ENCODE results near the gene MYO1F. TPM values are rescaled to one million over a fixed set of nuclear protein-coding genes. Genes with fewer than 3 reads are reported as not detected.

The MYO1F gene
- total and polyA plus RNA-seq, 2 donors (not counting 1 experiment from before 2014, with no cell fraction given) = 76.3 to 126 TPM

DNA sequence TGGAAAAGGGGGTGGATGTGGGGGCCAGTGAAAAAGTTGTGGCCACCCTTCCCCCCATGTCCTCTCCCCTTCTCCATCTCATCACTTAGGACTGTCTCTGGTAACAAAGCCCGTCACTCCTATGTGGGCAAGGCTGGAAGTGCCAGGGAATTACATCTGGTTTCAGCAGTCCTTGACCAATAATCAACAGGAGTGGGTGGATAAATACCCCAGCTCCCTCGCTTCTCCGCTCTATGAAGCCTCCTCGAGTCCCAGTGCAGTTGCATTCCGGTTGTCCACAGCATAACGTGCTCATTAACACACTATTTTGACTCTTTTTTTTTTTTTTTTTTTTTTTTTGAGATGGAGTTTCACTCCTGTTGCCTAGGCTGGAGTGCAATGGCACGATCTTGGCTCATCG, 31.5 kb downstream of the MYO1F start:
- TF ChIP-seq, protein P1, sequence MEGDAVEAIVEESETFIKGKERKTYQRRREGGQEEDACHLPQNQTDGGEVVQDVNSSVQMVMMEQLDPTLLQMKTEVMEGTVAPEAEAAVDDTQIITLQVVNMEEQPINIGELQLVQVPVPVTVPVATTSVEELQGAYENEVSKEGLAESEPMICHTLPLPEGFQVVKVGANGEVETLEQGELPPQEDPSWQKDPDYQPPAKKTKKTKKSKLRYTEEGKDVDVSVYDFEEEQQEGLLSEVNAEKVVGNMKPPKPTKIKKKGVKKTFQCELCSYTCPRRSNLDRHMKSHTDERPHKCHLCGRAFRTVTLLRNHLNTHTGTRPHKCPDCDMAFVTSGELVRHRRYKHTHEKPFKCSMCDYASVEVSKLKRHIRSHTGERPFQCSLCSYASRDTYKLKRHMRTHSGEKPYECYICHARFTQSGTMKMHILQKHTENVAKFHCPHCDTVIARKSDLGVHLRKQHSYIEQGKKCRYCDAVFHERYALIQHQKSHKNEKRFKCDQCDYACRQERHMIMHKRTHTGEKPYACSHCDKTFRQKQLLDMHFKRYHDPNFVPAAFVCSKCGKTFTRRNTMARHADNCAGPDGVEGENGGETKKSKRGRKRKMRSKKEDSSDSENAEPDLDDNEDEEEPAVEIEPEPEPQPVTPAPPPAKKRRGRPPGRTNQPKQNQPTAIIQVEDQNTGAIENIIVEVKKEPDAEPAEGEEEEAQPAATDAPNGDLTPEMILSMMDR (IDR thresholded peaks at IDR 0.05) = no peak
- TF ChIP-seq EZH2 (IDR thresholded peaks at IDR 0.05; ENCODE audit: borderline replicate concordance, insufficient read depth, low read depth, low read length, poor library complexity, severe bottlenecking) = no peak
- Histone ChIP-seq H3K4me1 (ENCODE audit: control insufficient read depth in 2 of 2, insufficient read depth in 2 of 2, low read length in 2 of 2) (no peaks in the 10 kb centered on the region), H3K27me3 (replicated peaks in 1 of 4; ENCODE audit: control extremely low read depth in 1 of 4, control insufficient read depth in 3 of 4, insufficient read depth in 4 of 4, low read length in 3 of 4) (no peaks in the 10 kb centered on the region), H3K9ac (ENCODE audit: low read length) (no peak overlapping the region), H3K27ac (ENCODE audit: low read length in 2 of 2) (no peak overlapping the region), H3K9me3 (ENCODE audit: control extremely low read depth in 1 of 3, control insufficient read depth in 2 of 3, insufficient read depth in 1 of 3, low read length in 2 of 3) (no peaks in the 10 kb centered on the region), H3K4me2 (replicated peaks; ENCODE audit: low read depth, low read length, poor library complexity, severe bottlenecking) (no peak overlapping the region), H3K79me2 (ENCODE audit: control insufficient read depth, insufficient read depth, low read length) (no peaks in the 10 kb centered on the region), H4K20me1 (ENCODE audit: control insufficient read depth, insufficient read depth, low read length, poor library complexity, severe bottlenecking) (no peaks in the 10 kb centered on the region), H3K36me3 (replicated peaks in 1 of 2; ENCODE audit: control extremely low read depth in 1 of 2, control insufficient read depth in 1 of 2, extremely low read depth in 1 of 2, insufficient read depth in 2 of 2, low read length in 1 of 2) (peaks cover 2 to 16% of the 10 kb centered on the region in 2 experiments), H2AFZ (ENCODE audit: insufficient read depth, low read depth, low read length, poor library complexity, severe bottlenecking) (no peak overlapping the region), H3K4me3 (ENCODE audit: control extremely low read depth in 1 of 5, extremely low read depth in 1 of 5, insufficient read depth in 1 of 5, low read depth in 2 of 5, low read length in 4 of 5) (no peak overlapping the region)
- H3K27ac Mint-ChIP-seq = no peak overlapping the region
- ChIA-PET CTCF (interaction anchor here (0.5 to 1.5 kb wide), 4 partner anchors 32 to 277 kb away, joined by 3 to 4 read pairs (median 4); no protein-coding TSS in a partner anchor), POLR2A (no interaction called here)
- no peak overlapping the region for H3K4me3 Mint-ChIP-seq
- DNase-seq (no peak), ATAC-seq (ENCODE audit: low read depth) (no peak)
- H3K4me1 Mint-ChIP-seq = no peaks in the 10 kb centered on the region
- WGBS (ENCODE audit: insufficient coverage) = 97% methylated on average over 5 of the region's 8 CpGs
- H3K27me3 Mint-ChIP-seq = no peaks in the 10 kb centered on the region
- intact Hi-C loops (cut with micrococcal nuclease) = no loop called here
- no peaks in the 10 kb centered on the region for H3K9me3 Mint-ChIP-seq (ENCODE audit: insufficient read depth)

DNA sequence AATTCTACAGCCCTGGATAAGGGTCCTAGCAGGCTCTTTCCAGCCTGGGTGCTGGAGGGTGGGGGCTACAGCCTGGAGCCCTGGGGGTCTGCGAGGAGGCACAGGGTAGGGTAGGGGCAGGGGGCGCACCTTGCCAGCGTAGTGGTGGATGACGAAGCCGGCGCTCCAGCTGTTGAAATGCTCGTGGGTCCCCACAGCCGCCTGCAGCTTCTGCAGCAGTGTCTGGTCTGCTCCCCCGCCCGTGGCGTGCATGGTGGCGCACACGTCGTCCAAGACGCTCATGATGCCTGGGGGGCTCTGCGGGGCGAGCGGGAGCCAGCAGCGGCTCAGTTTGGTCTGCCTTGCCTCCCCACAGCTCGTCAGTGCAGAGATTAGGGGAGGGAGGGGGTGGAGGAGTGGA, 33.1 kb downstream of the MYO1F start:
- H3K27ac ChIP-seq (ENCODE audit: low read length in 2 of 2) = no peak overlapping the region
- Mint-ChIP-seq H3K4me3 (no peak overlapping the region), H3K9me3 (ENCODE audit: insufficient read depth) (no peaks in the 10 kb centered on the region), H3K27me3 (no peaks in the 10 kb centered on the region), H3K27ac (no peak overlapping the region), H3K4me1 (no peaks in the 10 kb centered on the region)
- DNase-seq = no peak
- WGBS (ENCODE audit: insufficient coverage) = 96% methylated on average over 19 of the region's 20 CpGs
- H3K4me1 ChIP-seq (ENCODE audit: control insufficient read depth in 2 of 2, insufficient read depth in 2 of 2, low read length in 2 of 2) = no peaks in the 10 kb centered on the region
- intact Hi-C loops (cut with micrococcal nuclease) = no loop called here
- H3K9me3 ChIP-seq (ENCODE audit: control extremely low read depth in 1 of 3, control insufficient read depth in 2 of 3, insufficient read depth in 1 of 3, low read length in 2 of 3) = no peaks in the 10 kb centered on the region
- no peaks in the 10 kb centered on the region for H4K20me1 ChIP-seq (ENCODE audit: control insufficient read depth, insufficient read depth, low read length, poor library complexity, severe bottlenecking)
- ATAC-seq (ENCODE audit: low read depth) = no peak
- no peak overlapping the region for H3K4me3 ChIP-seq (ENCODE audit: control extremely low read depth in 1 of 5, extremely low read depth in 1 of 5, insufficient read depth in 1 of 5, low read depth in 2 of 5, low read length in 4 of 5)
- no peaks in the 10 kb centered on the region for H3K27me3 ChIP-seq (replicated peaks in 1 of 4; ENCODE audit: control extremely low read depth in 1 of 4, control insufficient read depth in 3 of 4, insufficient read depth in 4 of 4, low read length in 3 of 4)
- CTCF ChIA-PET = no interaction called here
- H3K79me2 ChIP-seq (ENCODE audit: control insufficient read depth, insufficient read depth, low read length) = no peaks in the 10 kb centered on the region
- H3K36me3 ChIP-seq (replicated peaks in 1 of 2; ENCODE audit: control extremely low read depth in 1 of 2, control insufficient read depth in 1 of 2, extremely low read depth in 1 of 2, insufficient read depth in 2 of 2, low read length in 1 of 2) = peaks cover 2 to 18% of the 10 kb centered on the region in 2 experiments
- H3K9ac ChIP-seq (ENCODE audit: low read length) = no peak overlapping the region
- no peak overlapping the region for H3K4me2 ChIP-seq (replicated peaks; ENCODE audit: low read depth, low read length, poor library complexity, severe bottlenecking)
- TF ChIP-seq, protein P1 (IDR thresholded peaks at IDR 0.05) = no peak
- no peak for TF ChIP-seq EZH2 (IDR thresholded peaks at IDR 0.05; ENCODE audit: borderline replicate concordance, insufficient read depth, low read depth, low read length, poor library complexity, severe bottlenecking)
- POLR2A ChIA-PET = no interaction called here
- no peak overlapping the region for H2AFZ ChIP-seq (ENCODE audit: insufficient read depth, low read depth, low read length, poor library complexity, severe bottlenecking)

Measured in B cell (primary cell).